NCI-H345 treated with DMSO at 0.1 percent for 48 hours (cell line): ENCODE measurements around the gene NQO2.
"Not testable (repeated sequence)": the region's sequence is repeated elsewhere in the genome, so short reads cannot be mapped to it uniquely, and the experiment has no call there.

Source experiments
- DNase-seq: peaks from one replicate; lab custom pipeline; 2025; ENCODE audit not compliant: unreplicated experiment; lab: John Stamatoyannopoulos, UW

Gene NQO2

DNA sequence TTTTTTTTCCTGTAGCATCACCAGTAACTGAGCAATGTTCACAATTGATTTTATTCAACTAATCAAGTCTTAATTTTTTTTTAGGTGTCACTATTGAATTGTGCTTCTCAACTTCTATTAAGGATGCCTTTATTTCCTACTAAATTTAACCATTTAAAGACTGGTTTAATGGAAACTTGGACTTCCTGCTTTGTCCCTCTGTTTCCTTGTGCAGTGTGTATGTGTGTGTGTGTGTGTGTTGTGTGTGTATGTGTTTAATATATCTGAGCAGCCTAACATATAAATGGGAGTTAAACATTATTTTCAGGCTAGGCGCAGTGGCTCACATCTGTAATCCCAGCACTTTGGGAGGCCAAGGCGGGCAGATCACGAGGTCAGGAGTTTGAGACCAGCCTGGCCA lies 30.1 kb upstream of the NQO2 start:
- no peak for DNase-seq

DNA sequence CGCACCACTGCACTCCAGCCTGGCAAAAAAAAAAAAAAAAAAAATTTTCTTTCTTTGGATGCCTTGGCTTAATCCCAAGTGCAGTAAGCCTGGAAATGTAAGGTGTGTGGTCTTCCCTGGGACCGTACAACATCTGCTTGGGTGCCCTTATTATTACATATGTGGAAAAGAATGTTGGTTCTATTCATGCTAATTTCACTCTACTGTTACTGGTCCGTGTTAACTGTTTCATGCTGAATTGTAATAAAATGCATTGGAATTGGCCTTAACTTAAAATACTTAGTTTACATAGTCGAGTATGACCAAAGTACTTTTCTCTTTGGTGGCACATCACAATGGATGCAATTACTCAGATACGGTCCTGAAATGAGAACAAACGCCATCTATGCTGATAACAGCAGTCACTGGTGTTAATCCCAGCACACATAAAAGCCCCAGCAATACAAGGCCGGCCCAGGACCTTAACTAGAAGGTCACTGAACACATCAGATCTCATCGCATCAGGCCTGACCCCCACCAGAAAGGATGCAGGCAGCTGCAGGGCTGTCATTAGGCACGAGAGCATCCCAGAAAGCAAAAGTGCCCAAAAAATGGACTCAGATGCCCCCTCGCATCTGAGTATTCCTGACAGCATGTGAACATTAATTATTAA lies 29.5 kb upstream of the NQO2 start:
- no peak for DNase-seq

DNA sequence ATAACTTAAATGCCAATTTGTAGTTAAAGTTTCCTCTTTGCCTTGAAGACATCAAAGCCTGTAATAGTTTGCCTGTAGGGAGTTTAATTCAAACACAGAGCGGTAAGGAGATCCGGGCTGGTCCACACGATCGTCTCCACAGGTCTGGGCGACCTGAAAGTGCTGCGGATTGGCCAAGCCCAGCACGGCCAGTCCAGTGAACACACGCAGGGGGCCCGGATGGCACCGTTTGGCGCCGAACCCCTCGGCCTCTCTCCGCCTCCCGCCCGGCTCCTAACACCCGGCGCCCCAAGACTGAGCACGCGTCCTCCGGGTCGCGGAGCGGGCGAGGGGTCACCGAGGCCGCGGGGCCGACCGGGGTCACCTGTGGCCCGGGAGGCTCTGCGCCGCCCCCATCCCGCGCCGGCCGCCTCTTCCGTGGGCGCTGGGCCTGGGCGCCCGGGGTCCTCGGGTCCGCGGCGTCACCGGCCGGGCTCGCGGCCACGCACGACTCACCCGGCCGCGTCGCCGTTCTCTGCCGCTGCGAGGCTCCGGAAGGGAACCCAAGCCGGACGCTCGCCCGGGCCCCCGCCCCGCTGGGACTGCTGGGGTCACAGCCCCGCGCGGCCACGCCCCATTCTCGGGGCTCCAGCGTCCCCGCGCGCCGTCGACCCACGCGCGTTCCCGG lies 28.8 kb upstream of the NQO2 start:
- DNase-seq: no peak

DNA sequence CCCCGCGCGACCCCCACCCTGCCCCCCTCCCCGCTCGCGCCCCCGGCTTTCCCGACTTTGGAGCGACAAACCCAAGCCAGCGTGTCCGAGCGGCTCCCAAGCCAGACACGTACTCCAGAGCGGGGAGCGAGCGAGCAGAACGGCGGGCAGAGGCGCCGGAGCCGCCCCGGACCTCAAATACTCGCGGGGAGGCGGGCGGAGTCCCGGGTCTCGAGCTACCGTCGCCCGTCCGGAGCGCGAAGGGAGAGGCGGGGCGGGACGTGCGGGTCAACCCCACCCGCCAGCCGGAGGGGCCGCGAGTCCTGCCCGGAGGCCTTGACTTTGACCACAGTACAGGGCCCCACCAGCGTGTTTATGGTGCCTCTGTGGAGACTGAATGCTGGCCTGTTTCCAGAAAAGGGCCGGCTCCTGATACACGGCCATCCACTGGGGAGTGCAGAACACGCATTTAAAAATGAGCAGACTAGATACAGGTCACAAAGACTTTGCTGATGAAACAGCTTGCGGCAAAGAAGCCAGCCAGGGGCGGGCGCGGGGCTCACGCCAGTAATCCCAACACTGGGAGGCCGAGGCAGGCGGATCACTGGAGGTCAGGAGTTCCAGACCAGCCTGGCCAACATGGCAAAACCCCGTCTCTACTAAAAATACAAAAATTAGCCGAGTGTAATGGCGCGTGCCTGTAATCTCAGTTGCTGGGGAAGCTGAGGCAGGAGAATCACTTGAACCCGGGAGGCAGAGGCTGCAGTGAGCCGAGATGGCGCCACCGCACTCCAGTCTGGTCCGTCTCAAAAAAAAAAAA lies 28.1 kb upstream of the NQO2 start, which contains the start of gene SERPINB6:
SERPINB6 (minus strand) TSS at position 148 of the 799 bp plus-strand sequence. CDS start 12,235 bp downstream, outside the sequence.
- DNase-seq: no peak

DNA sequence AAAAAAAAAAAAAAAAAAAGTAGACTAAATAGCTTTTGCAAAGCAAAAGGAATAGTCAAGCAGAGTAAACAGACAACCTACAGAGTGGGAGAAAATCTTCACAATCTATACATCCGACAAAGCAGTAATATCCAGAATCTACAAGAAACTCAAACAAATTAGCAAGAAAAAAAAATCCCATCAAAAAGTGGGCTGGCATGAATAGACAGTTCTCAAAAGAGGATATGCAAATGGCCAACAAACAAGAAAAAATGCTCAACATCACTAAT lies 27.5 kb upstream of the NQO2 start:
- DNase-seq: not testable (repeated sequence)

DNA sequence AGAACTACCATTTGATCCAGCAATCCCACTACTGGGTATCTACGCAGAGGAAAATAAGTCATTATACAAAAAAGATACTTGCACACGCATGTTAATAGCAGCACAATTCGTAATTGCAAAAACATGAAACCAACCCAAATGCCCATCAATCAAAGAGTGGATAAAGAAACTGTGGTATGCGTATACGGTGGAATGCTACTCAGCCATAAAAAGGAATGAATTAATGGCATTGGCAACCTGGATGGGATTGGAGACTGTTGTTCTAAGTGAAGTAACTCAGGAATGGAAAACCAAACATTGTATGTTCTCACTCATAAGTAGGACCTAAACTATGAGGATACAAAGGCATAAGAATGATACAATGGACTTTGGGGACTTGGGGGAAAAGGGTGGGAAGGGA lies 27.0 kb upstream of the NQO2 start:
- not testable (repeated sequence) for DNase-seq

DNA sequence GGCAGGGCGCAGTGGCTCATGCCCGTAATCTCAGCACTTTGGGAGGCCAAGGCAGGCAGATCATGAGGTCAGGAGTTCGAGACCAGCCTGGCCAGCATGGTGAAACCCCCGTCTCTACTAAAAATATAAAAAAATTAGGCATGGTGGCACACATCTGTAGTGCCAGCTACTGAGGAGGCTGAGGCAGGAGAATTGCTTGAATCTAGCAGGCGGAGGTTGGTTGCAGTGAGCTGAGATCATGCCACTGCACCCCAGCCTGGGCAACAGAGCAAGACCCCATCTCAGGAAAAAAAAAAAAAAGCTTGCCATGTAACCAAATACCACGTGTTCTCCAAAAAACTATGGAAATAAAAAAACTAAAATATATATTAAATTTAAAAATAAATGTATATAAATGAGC lies 26.5 kb upstream of the NQO2 start:
- DNase-seq: not testable (repeated sequence)

DNA sequence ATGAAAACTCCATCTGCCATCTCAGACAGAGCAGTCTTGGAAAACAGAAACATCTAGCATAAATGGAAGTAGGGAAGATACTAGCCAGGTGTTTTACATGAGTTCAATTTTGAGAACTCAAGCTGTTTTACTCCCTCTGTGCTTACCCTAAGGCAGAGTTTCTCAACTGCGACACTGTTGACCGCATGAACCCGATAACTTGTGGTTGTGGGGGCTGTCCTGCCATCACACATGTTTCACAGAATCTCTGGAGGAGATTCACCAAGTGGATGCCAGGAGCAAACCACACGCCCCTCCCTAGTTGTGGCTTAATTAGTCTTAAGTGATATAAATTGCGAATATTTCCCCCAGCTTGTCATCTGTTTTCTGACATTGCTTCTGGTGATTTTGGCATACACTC lies 26.0 kb upstream of the NQO2 start:
- no peak for DNase-seq

DNA sequence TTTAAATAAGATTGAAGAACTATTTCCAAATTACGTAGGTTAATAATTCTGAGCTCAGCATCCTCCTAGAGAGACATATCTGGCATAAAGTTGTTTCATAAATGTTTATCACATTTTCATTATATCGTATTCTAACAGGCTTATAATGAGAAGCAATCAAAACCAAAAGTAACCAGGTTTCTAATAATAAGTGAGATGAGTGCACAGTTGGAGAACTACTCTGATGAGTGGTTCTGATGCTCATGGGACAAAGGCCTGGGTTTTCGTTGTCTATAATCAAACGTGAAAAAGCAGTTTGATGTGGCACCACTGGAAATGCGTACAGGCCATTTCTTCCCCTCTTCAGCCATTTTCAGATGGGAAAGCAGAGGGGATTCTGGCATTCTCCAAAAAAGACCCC lies 23.6 kb upstream of the NQO2 start:
- no peak for DNase-seq

DNA sequence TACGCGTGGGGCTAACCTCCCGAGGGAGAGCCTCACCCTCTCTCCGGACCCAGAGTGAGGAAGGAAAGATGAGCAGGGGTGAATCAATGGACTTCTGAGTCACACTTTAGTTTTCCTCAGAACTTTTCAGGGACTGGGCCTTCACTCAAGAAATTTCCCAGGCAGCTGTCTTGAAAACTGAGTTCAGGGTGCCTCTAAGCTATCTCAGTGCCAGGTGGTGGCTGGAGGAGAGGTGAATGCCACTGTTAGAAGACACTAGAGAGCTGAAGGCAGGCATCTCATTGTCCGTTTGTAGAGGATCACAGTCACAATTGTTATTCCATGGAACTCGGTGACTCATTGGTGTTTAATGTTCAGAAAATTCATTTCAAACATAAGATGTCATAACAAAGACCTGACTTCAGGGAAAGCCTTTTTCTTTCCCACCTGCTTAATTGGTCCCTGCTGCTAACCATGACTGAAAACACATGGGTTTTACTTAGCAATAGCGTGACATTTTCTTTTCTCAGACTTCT lies 23.1 kb upstream of the NQO2 start:
- no peak for DNase-seq

DNA sequence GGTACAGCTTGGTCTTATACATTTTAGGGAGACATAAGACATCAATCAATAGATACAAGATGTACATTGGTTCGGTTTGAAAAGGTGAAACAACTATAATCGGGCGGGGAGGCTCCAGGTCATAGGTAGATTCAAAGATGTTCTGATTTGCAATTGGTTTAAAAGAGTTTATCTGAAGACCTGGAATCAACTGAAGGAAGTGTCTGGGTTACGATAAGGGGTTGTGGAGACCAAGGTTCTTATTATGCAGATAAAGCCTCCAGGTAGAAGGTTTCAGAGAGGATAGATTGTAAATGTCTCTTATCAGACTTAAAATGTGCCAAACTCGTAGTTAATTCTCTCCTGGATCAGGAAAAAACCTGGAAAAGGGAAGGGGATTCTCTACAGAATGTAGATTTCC lies 22.4 kb upstream of the NQO2 start:
- no peak for DNase-seq

DNA sequence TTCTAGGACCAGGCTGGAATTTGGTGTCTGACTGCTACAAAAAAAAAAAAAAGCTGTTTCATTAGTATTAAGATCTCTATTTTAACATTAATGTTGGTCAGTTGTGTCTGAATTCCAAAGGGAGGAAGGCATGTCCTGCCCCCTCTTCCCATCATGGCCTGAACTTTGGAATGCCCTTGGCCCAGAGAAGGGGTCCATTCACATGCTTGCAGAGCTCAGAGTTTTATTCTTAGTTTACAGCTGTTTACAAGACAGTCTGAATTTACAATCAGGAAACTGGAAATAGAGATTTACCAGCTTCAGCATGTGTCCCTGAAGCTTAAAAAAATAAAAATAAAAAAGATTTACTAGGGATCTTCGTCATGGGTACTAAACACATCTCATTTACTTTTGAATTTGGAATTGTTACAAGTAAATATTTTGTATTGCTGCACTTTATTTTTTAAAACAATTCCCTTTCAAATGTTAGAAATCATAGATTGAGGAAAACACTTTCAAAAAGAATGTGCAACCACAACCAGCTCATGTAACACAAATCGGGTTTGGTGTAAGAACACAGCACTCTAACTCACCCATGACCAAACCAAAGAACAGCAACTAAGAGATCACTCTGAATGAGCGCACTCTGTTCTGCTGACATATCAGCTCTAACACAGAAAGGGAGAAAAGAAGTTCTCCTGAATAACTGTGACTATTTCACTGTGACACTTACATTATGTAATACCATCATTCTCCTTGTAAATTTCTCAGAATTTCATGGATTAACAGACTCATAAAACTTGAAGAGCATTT lies 21.7 kb upstream of the NQO2 start:
- no peak for DNase-seq

DNA sequence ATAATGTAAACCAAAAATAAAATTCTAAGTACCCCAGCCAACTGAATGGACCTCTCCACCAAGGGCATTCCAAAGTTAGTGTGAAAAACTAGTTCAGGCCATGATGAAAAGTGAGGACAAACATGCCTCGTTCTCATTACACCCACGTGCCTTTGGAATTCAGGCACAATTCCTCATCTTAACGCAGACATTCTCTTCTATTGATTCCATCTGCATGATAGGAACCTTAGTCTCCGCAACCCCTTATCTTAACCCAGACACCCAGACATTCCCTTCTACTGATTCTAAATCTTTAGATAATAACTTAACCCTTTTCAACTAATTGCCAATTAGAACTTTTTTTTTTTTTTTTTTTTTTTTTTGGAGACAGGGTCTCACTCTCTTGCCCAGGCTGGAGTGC lies 20.8 kb upstream of the NQO2 start:
- no peak for DNase-seq

DNA sequence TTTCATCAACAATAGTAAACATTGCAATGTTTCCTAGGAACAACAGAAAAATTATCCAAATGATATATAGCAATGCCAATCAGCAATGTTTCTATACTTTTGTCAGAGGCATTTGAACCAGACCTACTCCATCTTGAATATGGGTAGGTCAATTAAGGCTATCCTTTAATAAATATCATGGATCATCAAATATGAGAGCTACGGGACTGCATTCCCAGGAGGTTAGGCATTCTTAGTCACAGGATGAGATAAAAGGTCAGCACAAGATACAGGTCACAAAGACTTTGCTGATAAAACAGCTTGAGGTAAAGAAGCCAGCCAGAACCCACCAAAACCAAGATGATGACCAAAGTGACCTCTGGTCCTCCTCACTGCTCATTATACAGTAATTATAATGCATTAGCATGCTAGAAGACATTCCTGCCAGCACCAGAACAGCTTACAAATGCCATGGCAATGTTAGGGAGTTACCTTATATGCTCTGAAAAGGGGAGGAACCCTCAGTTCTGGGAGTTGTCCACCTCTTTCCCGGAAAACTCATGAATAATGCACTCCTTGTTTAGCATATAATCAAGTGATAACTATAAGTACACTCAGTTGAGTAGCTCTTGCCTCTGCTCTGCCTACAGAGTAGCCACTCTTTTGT lies 19.8 kb upstream of the NQO2 start:
- no peak for DNase-seq

DNA sequence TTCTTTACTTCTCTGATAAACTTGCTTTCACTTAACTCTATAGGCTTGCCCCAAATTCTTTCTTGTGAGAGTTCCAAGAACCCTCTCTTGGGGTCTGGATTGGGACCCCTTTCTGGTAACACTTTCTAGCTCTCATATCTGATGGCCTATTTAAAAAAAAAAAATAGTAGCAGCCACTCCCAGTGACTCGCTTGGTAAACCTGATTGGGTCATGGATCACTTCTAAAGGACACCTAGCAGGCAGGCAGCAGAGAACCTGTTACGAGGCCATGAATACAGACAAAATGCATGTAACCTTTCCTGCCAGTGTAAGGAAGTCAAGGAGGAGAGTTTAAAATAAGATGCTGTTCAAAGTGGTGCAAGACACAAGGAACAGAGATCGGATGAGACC lies 19.2 kb upstream of the NQO2 start:
- DNase-seq: no peak

DNA sequence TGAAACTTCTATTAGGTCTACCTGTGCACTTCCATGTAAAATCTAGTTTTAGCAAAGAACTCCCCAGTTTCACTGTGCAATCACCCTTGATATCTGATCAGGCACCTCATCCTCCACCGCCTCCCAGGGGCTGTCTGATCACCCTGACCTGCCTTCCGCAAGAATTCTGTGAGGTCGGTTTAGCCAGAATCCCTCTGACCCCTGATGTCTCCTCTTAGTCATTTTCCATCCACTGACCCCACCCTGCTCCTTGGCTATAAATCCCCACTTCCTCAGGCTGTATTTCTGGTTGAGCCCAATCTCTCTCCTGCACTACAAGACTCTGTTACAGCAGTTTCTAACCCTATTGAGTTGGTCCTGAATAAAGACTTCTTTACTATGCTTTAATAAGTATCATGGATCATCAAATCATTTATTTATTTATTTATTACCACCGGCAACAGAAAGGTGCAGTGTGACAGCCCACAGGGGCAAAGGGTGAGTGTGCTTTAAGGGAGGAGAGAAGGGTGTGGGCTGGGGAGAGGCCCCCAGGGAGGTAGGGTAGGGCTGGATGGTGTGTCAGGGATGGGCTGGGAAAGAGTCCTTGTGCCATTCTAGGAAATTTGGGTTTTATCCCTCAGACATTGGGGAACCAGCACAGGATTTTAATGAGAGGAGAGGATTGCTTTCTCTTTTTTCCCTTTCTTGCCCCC lies 17.1 kb upstream of the NQO2 start:
- no peak for DNase-seq

DNA sequence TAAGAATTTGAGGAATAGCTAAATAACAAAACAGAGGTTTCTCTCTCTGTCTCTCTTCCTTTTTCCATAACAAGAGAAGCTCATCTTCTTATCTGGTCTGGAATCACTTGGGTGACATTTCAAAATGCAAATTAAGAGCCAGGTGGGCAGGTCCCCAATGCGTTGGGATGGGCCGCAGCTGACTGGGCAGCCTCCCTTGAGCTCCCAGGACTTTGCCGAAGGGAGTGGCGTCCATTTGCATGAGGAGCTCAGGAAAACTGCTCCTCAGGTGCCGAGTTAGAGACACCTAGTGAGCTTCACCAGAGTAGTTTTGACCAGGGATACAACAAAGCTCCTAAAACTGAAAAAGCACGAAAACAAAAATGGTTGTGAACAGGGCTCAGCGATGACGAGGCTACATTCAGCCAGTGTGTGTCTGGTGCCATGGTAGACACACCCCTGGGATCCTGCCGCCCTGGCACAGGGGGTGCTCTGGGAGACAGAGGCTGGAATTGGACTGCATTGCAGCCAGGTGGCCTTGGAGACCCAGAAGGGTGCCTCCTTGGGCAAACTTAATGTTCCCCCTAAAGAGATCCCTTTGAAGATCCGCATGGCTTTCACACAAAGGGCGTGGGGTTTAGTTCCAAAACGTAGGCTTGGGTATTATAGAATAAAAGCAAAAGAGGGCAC lies 14.8 kb upstream of the NQO2 start:
- DNase-seq: no peak

DNA sequence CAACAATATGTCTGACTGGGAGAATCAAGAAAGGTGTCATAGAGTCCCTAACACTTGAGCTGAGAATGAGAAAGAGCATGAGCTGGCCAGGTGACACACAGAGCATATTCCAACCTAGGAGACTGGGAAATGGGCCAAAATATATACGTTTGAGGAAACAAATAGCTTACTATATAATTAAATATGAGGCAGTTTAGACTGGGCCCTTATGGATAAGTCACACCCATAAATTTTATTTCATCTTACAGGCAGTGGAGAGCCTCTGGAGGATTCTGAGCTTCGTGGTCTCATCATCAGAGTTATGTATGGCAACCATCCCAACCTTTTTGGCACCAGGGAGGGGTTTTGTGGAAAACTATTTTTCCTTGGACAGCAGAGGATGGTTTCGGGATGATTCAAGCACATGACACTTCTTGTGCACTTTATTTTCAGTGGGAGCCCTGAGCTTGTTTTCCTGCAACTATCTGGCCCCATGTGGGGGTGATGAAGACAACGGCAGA lies 12.9 kb upstream of the NQO2 start:
- DNase-seq: no peak

DNA sequence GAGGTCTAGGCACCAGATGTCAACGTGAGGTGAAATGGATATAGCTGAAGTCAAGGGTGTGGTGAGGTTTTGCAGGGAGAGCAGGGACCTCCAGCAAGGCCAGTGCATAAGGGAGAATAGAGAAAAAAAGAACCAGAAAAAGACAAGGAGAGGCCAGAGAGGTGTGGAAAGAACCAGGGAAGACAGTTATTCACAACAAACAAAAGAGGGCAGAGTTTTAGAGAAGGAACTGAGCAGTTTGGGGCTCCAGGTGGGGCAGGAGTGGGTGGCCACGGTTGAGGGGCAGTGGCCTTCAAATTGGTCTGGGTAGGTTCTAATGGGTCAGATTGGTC lies 11.6 kb upstream of the NQO2 start:
- DNase-seq: no peak
